SW 1271 (cell line): ENCODE data around the gene SH3BP4.

ENCODE experiments used
- DNase-seq, 2 experiments: peaks; one replicate each; lab custom pipeline; 2025; lab: John Stamatoyannopoulos, UW

Gene SH3BP4

GRCh38 chr2:234983011-234983726, 31.4 kb downstream of the SH3BP4 start:
- DNase-seq: no peak

- no peak for DNase-seq
These were observed 33.9 kb downstream of the SH3BP4 start for GRCh38 chr2:234985608-234986245.

- DNase-seq: no peak
These were observed 34.6 kb downstream of the SH3BP4 start for GRCh38 chr2:234986390-234986789.

GRCh38 chr2:234986876-234987720, 35.3 kb downstream of the SH3BP4 start:
- no peak for DNase-seq

- no peak for DNase-seq
These were observed 35.9 kb downstream of the SH3BP4 start for GRCh38 chr2:234987754-234988153.

GRCh38 chr2:234988491-234988890, 36.7 kb downstream of the SH3BP4 start:
- no peak for DNase-seq

GRCh38 chr2:234989183-234989701, 37.4 kb downstream of the SH3BP4 start:
- DNase-seq: no peak

- DNase-seq: no peak
These were observed 38.5 kb downstream of the SH3BP4 start for GRCh38 chr2:234990300-234990699.

GRCh38 chr2:234991290-234991689, 39.5 kb downstream of the SH3BP4 start:
- DNase-seq: no peak

- no peak for DNase-seq
These were observed 40.0 kb downstream of the SH3BP4 start for GRCh38 chr2:234991793-234992192.

GRCh38 chr2:234992196-234992595, 40.4 kb downstream of the SH3BP4 start:
- no peak for DNase-seq

- DNase-seq: no peak
These were observed 41.0 kb downstream of the SH3BP4 start for GRCh38 chr2:234992624-234993349.

- no peak for DNase-seq
These were observed 41.7 kb downstream of the SH3BP4 start for GRCh38 chr2:234993541-234993981.

GRCh38 chr2:234994438-234995321, 42.9 kb downstream of the SH3BP4 start:
- no peak for DNase-seq

- DNase-seq: no peak
These were observed 43.7 kb downstream of the SH3BP4 start for GRCh38 chr2:234995332-234996068.

- peak in 1 of 2 experiments; percentile 14 for DNase-seq
These were observed 44.5 kb downstream of the SH3BP4 start for GRCh38 chr2:234996069-234996940.

- no peak for DNase-seq
These were observed 45.1 kb downstream of the SH3BP4 start for GRCh38 chr2:234996941-234997270.

GRCh38 chr2:234997389-234997788, 45.6 kb downstream of the SH3BP4 start:
- no peak for DNase-seq
